Measurements from ENCODE around the gene CHID1.

The CHID1 gene

DNA sequence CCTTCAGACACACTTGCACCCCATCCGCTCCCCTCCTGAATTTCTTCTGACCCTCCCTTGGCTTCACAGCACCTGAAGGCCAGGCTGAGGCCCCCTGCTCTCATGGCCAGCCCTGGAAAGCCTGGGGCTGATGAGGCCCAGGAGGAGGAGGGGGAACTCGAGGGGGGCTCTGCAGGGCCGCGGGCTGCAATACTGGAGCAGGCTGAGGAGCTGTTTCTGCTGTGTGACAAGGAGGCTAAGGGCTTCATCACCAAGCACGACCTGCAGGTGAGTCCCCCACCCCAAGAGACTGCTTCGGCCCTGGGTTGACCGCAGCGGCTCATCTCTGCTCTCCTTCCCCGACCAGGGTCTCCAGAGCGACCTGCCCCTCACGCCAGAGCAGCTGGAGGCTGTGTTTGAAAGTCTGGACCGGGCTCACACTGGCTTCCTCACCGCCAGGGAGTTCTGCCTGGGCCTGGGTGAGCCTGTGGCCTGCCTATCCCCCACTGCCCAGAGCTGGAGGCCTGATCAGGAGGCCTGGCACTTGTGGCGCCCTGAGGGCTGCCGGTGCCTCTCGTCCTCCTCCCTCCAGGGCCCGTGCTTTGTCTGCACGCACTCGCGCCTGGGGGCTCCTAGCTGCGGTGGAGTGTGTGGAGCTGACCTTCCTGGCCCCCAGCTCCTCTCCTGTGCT is 82.0 kb downstream of the CHID1 start:
- peak overlapping the region; percentile 95 for H3K27ac ChIP-seq

DNA sequence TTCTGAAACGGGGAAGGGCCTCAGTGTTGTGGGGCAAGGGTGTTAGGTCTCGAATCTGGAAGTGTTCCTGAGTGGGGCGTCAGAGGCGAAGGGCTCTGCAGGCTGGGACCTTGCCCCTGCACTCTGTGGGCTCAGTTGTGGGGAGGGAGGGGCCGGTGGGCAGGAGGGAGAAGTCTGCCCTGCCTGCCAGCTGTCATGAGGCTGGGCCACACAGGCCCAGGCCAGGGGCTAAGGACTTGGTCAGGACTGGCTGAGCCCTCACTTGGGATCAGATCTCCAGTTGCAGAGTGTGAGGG is 82.8 kb downstream of the CHID1 start, which contains the start of gene CRACR2B:
TSS of gene CRACR2B (plus strand) at position 23 of the 296 bp plus-strand sequence. CDS start 689 bp downstream, outside the sequence.
- TF ChIP-seq, protein P1, sequence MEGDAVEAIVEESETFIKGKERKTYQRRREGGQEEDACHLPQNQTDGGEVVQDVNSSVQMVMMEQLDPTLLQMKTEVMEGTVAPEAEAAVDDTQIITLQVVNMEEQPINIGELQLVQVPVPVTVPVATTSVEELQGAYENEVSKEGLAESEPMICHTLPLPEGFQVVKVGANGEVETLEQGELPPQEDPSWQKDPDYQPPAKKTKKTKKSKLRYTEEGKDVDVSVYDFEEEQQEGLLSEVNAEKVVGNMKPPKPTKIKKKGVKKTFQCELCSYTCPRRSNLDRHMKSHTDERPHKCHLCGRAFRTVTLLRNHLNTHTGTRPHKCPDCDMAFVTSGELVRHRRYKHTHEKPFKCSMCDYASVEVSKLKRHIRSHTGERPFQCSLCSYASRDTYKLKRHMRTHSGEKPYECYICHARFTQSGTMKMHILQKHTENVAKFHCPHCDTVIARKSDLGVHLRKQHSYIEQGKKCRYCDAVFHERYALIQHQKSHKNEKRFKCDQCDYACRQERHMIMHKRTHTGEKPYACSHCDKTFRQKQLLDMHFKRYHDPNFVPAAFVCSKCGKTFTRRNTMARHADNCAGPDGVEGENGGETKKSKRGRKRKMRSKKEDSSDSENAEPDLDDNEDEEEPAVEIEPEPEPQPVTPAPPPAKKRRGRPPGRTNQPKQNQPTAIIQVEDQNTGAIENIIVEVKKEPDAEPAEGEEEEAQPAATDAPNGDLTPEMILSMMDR (conservative IDR thresholded peaks at IDR 0.05), result no peak
- H3K27ac ChIP-seq, result peak within 1 kb of the TSS; percentile 95

More for the DNA sequence above, 82.0 kb downstream of the CHID1 start:
- TF ChIP-seq, protein P1 (conservative IDR thresholded peaks at IDR 0.05), result no peak

DNA sequence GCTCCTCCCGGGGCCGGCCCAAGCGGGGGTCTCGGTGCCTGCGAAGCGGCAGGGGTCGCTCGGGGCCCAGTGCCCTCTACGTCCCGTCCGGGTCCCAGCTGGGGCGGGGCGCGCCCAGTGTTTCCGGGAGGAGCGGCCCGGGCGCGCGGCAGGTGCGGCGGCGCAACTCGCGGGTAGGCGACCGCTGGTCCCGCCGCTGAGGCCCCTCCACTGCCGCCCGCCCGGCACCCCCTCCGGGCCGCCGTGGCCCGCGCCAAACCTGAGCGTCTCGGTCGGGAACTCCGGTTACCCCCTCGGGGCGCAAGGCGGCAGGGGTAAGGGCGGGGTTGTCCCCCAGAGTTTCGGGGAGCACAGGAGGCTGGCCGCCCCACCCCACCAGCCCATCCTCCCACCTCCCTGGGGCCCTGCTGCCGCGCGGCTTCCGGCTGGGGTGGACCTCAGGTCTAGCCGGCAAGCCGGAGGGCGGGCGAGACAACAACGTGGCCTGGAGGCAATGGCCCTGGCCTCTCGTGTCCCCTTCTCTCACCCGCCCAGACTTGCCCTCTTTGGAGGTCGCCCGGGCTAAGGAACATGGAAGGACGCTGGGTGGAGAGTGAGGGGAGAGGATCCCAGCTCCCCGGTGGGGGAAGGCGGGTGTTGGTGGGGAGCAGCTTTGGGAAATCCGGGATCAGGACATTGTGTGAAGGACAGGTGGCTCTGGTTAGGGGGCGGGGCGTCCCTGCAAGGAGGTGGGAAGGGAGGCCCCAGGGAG is 83.3 kb downstream of the CHID1 start:
- H3K27ac ChIP-seq, result peak overlapping the region; percentile 95
- TF ChIP-seq, protein P1 (conservative IDR thresholded peaks at IDR 0.05), result no peak

DNA sequence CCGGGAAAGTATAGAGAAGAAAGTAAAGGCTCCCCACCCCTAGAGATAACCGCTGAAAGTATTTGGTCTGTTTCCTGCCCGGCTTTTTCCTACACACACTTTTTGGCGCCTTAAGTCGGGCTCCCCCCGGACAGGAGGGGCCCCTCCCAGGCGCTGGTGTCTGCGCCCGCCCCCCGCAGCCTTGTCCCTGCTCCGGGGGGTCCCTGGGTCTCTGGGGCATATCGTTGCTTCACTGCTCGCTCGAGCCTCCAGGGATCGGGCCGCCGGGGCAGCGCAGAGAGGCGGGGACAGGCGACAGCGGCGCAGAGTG is 83.8 kb downstream of the CHID1 start:
- H3K27ac ChIP-seq, result peak overlapping the region; percentile 95
- TF ChIP-seq, protein P1 (conservative IDR thresholded peaks at IDR 0.05), result no peak

DNA sequence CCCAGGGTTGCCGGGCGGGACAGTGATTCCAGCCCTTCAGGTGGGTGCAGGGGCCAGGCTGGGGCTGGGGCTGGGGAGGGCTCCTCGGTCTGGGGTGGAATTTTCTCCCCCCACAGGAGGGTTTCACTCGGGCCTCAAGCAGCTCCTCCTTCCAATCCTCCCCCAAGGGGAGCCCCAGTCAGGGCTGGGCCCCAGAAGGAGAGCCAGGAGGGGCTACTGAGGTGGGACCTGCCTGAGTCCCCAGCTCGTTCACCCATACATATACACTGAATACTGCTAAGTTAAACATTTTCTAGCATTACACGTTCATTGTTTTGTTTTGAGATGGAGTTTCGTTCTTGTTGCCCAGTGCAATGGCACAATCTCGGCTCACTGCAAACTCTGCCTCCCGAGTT is 84.4 kb downstream of the CHID1 start:
- TF ChIP-seq, protein P1 (conservative IDR thresholded peaks at IDR 0.05), result no peak
- peak overlapping the region; percentile 95 for H3K27ac ChIP-seq

DNA sequence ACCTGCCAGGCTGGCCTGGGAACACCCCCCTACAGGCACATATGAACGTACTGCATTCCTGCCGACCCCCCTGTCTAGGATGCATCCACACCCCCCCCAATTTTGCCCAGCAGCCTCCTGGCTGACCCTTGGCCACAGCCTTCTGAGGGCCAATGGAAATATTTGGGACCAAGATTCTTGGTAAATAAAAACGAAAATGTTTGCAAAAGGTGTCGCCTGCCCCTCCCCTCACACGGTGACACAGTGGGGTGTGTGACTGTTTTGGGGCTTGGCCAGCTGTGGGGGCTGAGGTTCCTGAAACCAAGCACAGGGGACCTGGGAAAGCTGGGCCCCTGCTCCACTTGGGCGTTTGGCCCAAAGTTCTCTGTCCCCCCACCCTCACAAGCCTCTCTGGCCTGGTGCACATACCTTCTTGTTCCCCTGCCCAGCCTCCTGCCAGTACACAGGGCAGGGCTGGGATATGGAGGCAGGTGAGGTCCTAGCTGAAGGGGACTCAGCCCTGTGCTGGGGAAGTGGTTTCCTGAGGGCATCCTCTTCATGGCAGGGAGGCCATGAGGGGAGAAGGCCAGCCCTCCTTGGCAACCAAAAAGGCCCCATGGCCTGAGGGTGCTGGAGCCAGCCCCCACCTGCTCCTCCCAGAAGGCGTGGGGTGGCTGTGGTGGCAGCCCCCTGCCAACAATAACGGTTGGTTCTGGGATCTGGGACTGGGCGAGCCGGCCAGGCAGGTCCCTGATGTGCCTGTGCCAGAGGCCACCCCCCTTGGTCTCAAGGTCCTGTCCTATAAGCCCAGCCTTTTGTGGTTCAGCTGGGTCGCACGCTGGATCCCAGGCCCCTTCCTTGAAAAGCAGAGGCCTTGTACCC is 85.0 kb downstream of the CHID1 start:
- TF ChIP-seq, protein P1 (conservative IDR thresholded peaks at IDR 0.05), result no peak
- peak overlapping the region; percentile 95 for H3K27ac ChIP-seq

DNA sequence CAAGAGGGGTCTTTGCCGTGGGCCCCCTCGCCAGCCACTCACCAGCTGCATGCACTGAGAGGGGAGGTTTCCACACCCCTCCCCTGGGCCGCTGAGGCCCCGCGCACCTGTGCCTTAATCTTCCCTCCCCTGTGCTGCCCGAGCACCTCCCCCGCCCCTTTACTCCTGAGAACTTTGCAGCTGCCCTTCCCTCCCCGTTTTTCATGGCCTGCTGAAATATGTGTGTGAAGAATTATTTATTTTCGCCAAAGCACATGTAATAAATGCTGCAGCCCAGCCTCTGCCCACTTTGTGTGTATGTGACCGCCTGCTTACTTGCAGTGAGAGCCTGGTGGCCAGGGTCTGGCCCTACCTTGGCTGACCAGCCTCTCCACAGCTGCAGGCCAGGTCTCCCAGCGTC is 85.7 kb downstream of the CHID1 start:
- TF ChIP-seq, protein P1 (conservative IDR thresholded peaks at IDR 0.05), result no peak
- peak overlapping the region; percentile 95 for H3K27ac ChIP-seq

Measured in VCaP (cell line).